Testis (tissue), 3 donors: ENCODE results near the gene SOD3. TPM values are rescaled to one million over a fixed set of nuclear protein-coding genes. Genes with fewer than 3 reads are reported as not detected.

Experiments used
- DNase-seq: peaks from one replicate; pipeline ENCODE4 v3.0.0-alpha.2; 2019
- H3K27ac ChIP-seq, 2 donors: fragments of 200-600 bp; sonication (generic); one replicate each; pipeline ENCODE4 v1.5.1; 2019
- H3K27me3 ChIP-seq: fragments of 200-600 bp; sonication (generic); one replicate; pipeline ENCODE4 v1.5.1; 2019
- H3K36me3 ChIP-seq: fragments of 200-600 bp; sonication (generic); one replicate; pipeline ENCODE4 v1.5.1; 2017; ENCODE audit warnings: low read depth; ENCODE audit errors: missing control alignments
- H3K4me1 ChIP-seq: fragments of 200-600 bp; sonication (generic); one replicate; pipeline ENCODE4 v1.5.1; 2019
- H3K4me3 ChIP-seq, 2 donors: fragments of 200-600 bp; sonication (generic); one replicate each; pipeline ENCODE4 v1.5.1; 2017 to 2019
- H3K9me3 ChIP-seq: fragments of 200-600 bp; sonication (generic); one replicate; pipeline ENCODE4 v1.5.1; 2017
- POLR2A ChIP-seq: fragments of 450-650 bp; IDR thresholded peaks from one replicate; pipeline ENCODE4 v1.6.1; 2017; ENCODE audit warnings: antibody characterized with exemption, mild to moderate bottlenecking, moderate library complexity
- WGBS, 2 donors: methylation state at CpG; one replicate each; pipeline ENCODE4 v1.1.5; 2018; 5-methylcytosine and 5-hydroxymethylcytosine counted together
- intact Hi-C: fragments of 100-400 bp; cut with DNase I; formaldehyde crosslinking; loops from one replicate; pipeline ENCODE4 v1.15.1; 2023; ENCODE audit warnings: low total_unique reads
- polyA plus RNA-seq: library from polyadenylated mRNA; stranded (reverse); fragments of 350-450 nt; fragmentation: Illumina TruSeq; extraction: RNeasy Lipid Tissue Mini Kit (QIAGEN cat#74804); gene quantifications from one replicate; pipeline ENCODE4 v1.2.3, GENCODE V29; 2014; ENCODE audit warnings: low read depth, low replicate concordance; ENCODE audit not compliant: insufficient read depth
- total RNA-seq, 2 donors: library from RNA; depleted of rRNA; stranded (reverse); fragments of >200 nt; gene quantifications; one replicate each; pipeline ENCODE4 v1.2.3, GENCODE V29; 2016
- TF ChIP-seq, protein P1 (sequence below), 3 experiments: fragments of 450-650 bp in 2 of 3; fragments of 200-600 bp in 1 of 3; sonication (generic) in 1 of 3; IDR thresholded peaks; one replicate each; pipeline ENCODE4 v1.5.1; 2016 to 2019; ENCODE audit warnings: antibody characterized with exemption in 3 of 3, mild to moderate bottlenecking in 2 of 3, moderate library complexity in 1 of 3

Gene SOD3
- total and polyA plus RNA-seq, 3 donors from 2014 or later, result 136 to 355 (median 354) TPM

DNA sequence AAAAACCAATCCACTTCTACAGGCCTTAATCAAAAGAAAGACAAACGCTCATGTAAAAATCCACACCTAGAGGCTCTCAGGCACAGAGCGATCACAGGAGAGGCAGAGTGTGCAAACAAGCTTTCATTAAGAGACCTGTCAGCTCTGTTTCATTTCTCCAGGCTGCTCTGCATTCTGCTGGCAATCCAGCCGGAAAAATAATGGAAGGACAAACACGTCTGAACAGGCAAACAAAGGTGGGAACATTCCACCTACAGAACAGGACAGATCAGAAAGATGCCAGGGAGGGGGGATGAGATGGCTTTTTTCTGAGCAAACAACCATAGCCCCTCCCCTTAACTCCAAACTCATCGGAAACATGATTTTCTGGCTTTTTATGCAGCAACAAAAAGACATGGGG, 9.7 kb downstream of the SOD3 start:
- intact Hi-C loops, result no loop called here
- H3K27me3 ChIP-seq, result no peaks in the 10 kb centered on the region
- H3K9me3 ChIP-seq, result no peaks in the 10 kb centered on the region
- no peak overlapping the region for H3K27ac ChIP-seq
- no peak for DNase-seq
- H3K4me3 ChIP-seq, result no peak overlapping the region
- TF ChIP-seq, protein P1, sequence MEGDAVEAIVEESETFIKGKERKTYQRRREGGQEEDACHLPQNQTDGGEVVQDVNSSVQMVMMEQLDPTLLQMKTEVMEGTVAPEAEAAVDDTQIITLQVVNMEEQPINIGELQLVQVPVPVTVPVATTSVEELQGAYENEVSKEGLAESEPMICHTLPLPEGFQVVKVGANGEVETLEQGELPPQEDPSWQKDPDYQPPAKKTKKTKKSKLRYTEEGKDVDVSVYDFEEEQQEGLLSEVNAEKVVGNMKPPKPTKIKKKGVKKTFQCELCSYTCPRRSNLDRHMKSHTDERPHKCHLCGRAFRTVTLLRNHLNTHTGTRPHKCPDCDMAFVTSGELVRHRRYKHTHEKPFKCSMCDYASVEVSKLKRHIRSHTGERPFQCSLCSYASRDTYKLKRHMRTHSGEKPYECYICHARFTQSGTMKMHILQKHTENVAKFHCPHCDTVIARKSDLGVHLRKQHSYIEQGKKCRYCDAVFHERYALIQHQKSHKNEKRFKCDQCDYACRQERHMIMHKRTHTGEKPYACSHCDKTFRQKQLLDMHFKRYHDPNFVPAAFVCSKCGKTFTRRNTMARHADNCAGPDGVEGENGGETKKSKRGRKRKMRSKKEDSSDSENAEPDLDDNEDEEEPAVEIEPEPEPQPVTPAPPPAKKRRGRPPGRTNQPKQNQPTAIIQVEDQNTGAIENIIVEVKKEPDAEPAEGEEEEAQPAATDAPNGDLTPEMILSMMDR (IDR thresholded peaks at IDR 0.05), result no peak
- no peak for TF ChIP-seq POLR2A
- peaks cover 4% of the 10 kb centered on the region for H3K4me1 ChIP-seq
- no peaks in the 10 kb centered on the region for H3K36me3 ChIP-seq
- WGBS, 2 donors, result 71 to 91% methylated on average over 5 of the region's 5 CpGs

DNA sequence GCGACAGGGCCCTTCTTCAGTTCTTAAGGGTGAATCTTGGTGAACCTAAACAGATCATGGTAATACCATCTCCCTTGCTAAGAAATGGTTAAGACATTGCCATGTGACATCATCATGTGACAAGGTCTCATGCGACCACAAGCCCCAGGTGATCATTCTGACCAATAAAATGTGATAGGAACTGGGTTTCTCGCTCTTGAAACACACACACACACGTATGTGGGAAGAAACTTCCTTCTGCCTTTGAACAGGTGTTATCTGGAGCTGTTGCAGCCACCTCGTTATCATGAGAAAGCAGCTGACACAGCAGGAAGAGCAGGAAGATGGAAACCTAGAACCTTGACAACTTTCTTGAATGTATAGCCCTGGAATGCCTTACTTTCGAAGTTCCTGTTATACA, 10.2 kb downstream of the SOD3 start:
- Histone ChIP-seq H3K4me1 (peaks cover under 1% of the 10 kb centered on the region), H3K27me3 (no peaks in the 10 kb centered on the region), H3K36me3 (no peaks in the 10 kb centered on the region), H3K27ac (no peak overlapping the region), H3K4me3 (no peak overlapping the region), H3K9me3 (no peaks in the 10 kb centered on the region)
- intact Hi-C loops, result no loop called here
- no peak for TF ChIP-seq POLR2A
- TF ChIP-seq, protein P1 (IDR thresholded peaks at IDR 0.05), result no peak
- no peak for DNase-seq
- 85 to 91% methylated on average over 6 of the region's 6 CpGs for WGBS, 2 donors

DNA sequence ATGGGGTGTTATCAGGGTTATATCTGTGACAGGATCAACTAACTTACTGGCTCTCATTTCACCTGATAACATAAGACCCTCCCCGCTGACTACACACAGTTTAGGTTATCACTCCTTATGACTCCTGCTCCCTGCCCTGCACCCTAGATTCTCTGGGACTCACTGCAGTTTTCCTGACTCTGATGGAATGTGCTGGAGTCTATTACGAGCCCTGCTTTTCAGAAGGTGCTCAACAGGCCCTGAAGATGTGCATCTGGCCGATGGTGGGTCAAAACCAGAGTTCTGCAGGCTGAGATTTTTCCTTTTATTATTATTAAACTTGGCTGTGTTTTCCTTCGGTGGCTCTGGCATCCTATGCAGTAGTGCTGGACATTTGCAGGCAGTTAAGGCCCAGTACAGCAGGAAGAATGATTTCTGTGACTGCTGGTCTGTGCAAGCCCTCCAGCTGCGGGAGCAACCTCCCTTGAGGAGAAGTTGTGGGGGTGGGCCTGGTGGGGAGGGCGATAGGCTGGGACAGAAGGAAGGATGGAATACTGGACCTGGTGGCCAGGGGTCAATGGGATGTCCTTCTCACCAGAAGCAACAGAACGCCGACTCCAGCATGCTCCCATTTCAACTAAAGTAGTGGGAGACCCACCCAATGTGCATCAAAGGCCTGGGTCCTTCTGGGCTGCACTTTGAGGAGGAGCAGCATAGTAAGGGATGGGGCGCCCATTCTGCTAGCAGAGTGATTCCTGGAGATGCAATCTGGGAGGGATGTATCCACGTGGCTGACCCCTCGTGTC, 11.0 kb downstream of the SOD3 start:
- Histone ChIP-seq H3K4me3 (no peak overlapping the region), H3K9me3 (no peaks in the 10 kb centered on the region), H3K27ac (no peak overlapping the region), H3K4me1 (no peaks in the 10 kb centered on the region), H3K27me3 (no peaks in the 10 kb centered on the region), H3K36me3 (no peaks in the 10 kb centered on the region)
- no peak for TF ChIP-seq POLR2A
- TF ChIP-seq, protein P1 (IDR thresholded peaks at IDR 0.05), result no peak
- 88 to 96% methylated on average over 9 to 11 of the region's 11 CpGs for WGBS, 2 donors
- no peak for DNase-seq
- intact Hi-C loops, result no loop called here

DNA sequence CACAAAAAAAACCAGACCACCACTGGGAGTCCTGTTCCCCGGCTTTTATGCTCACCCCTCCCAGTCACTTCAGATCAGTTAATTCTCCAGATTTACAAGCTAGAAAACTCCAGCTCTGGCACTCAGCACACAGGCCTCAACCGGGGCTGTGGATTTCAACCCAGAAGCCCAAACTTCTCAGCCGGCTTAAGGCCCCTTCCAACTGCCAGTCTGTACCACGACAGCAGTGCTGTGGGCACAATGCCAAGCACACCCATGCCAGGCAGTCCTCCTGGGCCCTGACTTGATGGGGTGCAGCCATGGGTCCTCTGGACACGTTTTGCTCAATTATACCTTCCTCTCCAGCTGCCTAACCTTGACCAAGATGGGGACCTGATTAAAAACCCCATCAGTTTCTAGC, 12.2 kb downstream of the SOD3 start:
- TF ChIP-seq, protein P1 (IDR thresholded peaks at IDR 0.05), result no peak
- no peak overlapping the region for H3K4me3 ChIP-seq
- H3K27me3 ChIP-seq, result no peaks in the 10 kb centered on the region
- intact Hi-C loops, result no loop called here
- H3K36me3 ChIP-seq, result no peaks in the 10 kb centered on the region
- no peaks in the 10 kb centered on the region for H3K4me1 ChIP-seq
- 72 to 85% methylated on average over 5 of the region's 5 CpGs for WGBS, 2 donors
- no peaks in the 10 kb centered on the region for H3K9me3 ChIP-seq
- DNase-seq, result no peak
- H3K27ac ChIP-seq, result no peak overlapping the region

DNA sequence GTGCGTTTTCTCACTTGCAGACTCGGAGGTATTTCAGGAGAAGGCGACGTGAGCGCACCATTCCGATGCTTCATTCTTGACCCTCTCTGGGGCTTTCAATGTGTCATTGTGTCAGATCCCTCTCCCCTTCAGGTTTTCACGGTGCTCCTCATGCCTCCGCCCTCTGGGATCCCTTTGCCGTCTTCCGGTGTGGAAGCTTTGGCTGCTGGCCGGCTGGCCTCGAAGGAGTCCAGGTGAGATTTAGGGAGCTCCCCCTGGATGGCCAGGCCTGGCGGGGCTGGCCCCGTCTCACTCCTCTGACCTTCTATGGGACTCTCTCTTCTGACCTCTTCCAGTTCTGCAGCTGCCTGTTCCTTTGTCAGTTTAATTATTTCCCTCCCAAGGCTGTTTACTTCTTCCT, 12.9 kb downstream of the SOD3 start:
- intact Hi-C loops, result no loop called here
- no peak for DNase-seq
- Histone ChIP-seq H3K4me3 (no peak overlapping the region), H3K27me3 (no peaks in the 10 kb centered on the region), H3K27ac (no peak overlapping the region), H3K9me3 (no peaks in the 10 kb centered on the region), H3K36me3 (no peaks in the 10 kb centered on the region), H3K4me1 (no peaks in the 10 kb centered on the region)
- TF ChIP-seq, protein P1 (IDR thresholded peaks at IDR 0.05), result no peak
- TF ChIP-seq POLR2A, result no peak
- WGBS, 2 donors, result 86 to 91% methylated on average over 14 of the region's 14 CpGs
